Upper lobe of left lung (tissue), 6 donors: ENCODE data around the gene C2orf72. TPM values are rescaled to one million over a fixed set of nuclear protein-coding genes. Genes with fewer than 3 reads are reported as not detected.

Experiments
- ATAC-seq, 2 donors: fragments of 200-7000 bp; cut with Tn5 transposase; one replicate each; pipeline ENCODE4 v1.9.1; 2022; ENCODE audit warnings: mild to moderate bottlenecking in 2 of 2, moderate library complexity in 2 of 2; ENCODE audit not compliant: low FRiP score in 2 of 2
- DNase-seq, 2 donors: peaks; one replicate each; pipeline ENCODE4 v3.0.0-alpha.2; 2019 to 2020
- H3K27ac ChIP-seq, 4 donors: fragments of 200-600 bp; sonication (generic); one replicate each; pipeline ENCODE4 v1.5.1; 2016 to 2019
- H3K27me3 ChIP-seq, 4 donors: fragments of 200-600 bp; sonication (generic); one replicate each; pipeline ENCODE4 v1.5.1; 2017 to 2019
- H3K36me3 ChIP-seq, 4 donors: fragments of 200-600 bp; sonication (generic); one replicate each; pipeline ENCODE4 v1.5.1; 2016 to 2019
- H3K4me1 ChIP-seq, 4 donors: fragments of 200-600 bp; sonication (generic); one replicate each; pipeline ENCODE4 v1.5.1; 2018 to 2019
- H3K4me3 ChIP-seq, 4 donors: fragments of 200-600 bp; sonication (generic); one replicate each; pipeline ENCODE4 v1.5.1; 2017 to 2019; ENCODE audit warnings: mild to moderate bottlenecking in 2 of 4, moderate library complexity in 1 of 4
- H3K9me3 ChIP-seq, 4 donors: fragments of 200-600 bp; sonication (generic); one replicate each; pipeline ENCODE4 v1.5.1; 2018 to 2019
- CTCF ChIP-seq, 6 experiments: fragments of 450-650 bp in 4 of 6; fragments of 200-600 bp in 2 of 6; sonication (generic) in 2 of 6; IDR thresholded peaks; one replicate each; pipeline ENCODE4 v1.5.1; 2016 to 2019; ENCODE audit warnings: antibody characterized with exemption in 6 of 6
- EP300 ChIP-seq, 4 donors: sonication (generic); formaldehyde crosslinking; IDR thresholded peaks; one replicate each; pipeline ENCODE4 v1.5.1; 2017; ENCODE audit warnings: antibody characterized with exemption in 4 of 4, control low read depth in 2 of 4
- POLR2A ChIP-seq, 4 donors: fragments of 450-650 bp; IDR thresholded peaks; one replicate each; pipeline ENCODE4 v1.5.1; 2016 to 2017; ENCODE audit warnings: antibody characterized with exemption in 4 of 4, mild to moderate bottlenecking in 2 of 4
- POLR2AphosphoS5 ChIP-seq, 2 donors: sonication (generic); formaldehyde crosslinking; IDR thresholded peaks; one replicate each; pipeline ENCODE4 v1.5.1; 2017; ENCODE audit warnings: antibody characterized with exemption in 2 of 2
- WGBS, 2 donors: methylation state at CpG; one replicate each; pipeline ENCODE4 v1.1.5; 2017 to 2018; 5-methylcytosine and 5-hydroxymethylcytosine counted together
- total RNA-seq, 6 donors: library from RNA; depleted of rRNA in 4 of 6; stranded (reverse); fragments of >200 nt in 4 of 6; gene quantifications; one replicate each; pipeline versions ENCODE4 v1.1.0 to v1.2.1, GENCODE V29; 2016 to 2021
- donor health status: DM: no; HTN: no; CAD: no; lungs with moderate emphysema.
- donor health status: DM: no; HTN: yes; CAD: no; lungs with severe emphysema.

The C2orf72 gene
- total RNA-seq, 6 donors from 2014 or later: 0.37 to 0.84 (median 0.61) TPM; not detected in 3

- Histone ChIP-seq H3K27ac (no peak overlapping the region), H3K4me1 (no peaks in the 10 kb centered on the region), H3K4me3 (no peak overlapping the region), H3K9me3 (no peaks in the 10 kb centered on the region), H3K36me3 (no peaks in the 10 kb centered on the region), H3K27me3 (no peaks in the 10 kb centered on the region)
- no peak for TF ChIP-seq POLR2AphosphoS5 (IDR thresholded peaks at IDR 0.05)
- no peak for TF ChIP-seq EP300 (IDR thresholded peaks at IDR 0.05)
- TF ChIP-seq CTCF (IDR thresholded peaks at IDR 0.05): no peak
- no peak for TF ChIP-seq POLR2A (IDR thresholded peaks at IDR 0.05)
- 85 to 86% methylated on average over 9 of the region's 9 CpGs for WGBS, 2 donors
- DNase-seq (no peak), ATAC-seq (no peak)
Observed at GRCh38 chr2:231029563-231029962, 7.8 kb upstream of the C2orf72 start.

GRCh38 chr2:231030725-231031124 lies 6.6 kb upstream of the C2orf72 start:
- ATAC-seq: no peak

GRCh38 chr2:231032575-231033140 lies 4.7 kb upstream of the C2orf72 start:
- 80 to 90% methylated on average over 4 to 5 of the region's 5 CpGs for WGBS, 2 donors
- no peak for ATAC-seq

More at GRCh38 chr2:231030725-231031124, 6.6 kb upstream of the C2orf72 start:
- DNase-seq: no peak
- no peak for TF ChIP-seq CTCF (IDR thresholded peaks at IDR 0.05)
- Histone ChIP-seq H3K9me3 (no peaks in the 10 kb centered on the region), H3K4me1 (no peaks in the 10 kb centered on the region), H3K36me3 (no peaks in the 10 kb centered on the region), H3K27ac (no peak overlapping the region), H3K27me3 (no peaks in the 10 kb centered on the region), H3K4me3 (no peak overlapping the region)
- 82 to 85% methylated on average over 3 of the region's 3 CpGs for WGBS, 2 donors

GRCh38 chr2:231033147-231034132 lies 3.9 kb upstream of the C2orf72 start:
- Histone ChIP-seq H3K36me3 (no peaks in the 10 kb centered on the region), H3K4me3 (no peak overlapping the region), H3K27ac (no peak overlapping the region), H3K9me3 (no peaks in the 10 kb centered on the region), H3K27me3 (peaks cover 0 to 20% (median 9%) of the 10 kb centered on the region in 4 donors), H3K4me1 (peaks cover 4 to 15% (median 7%) of the 10 kb centered on the region in 4 donors)
- DNase-seq (no peak), ATAC-seq (no peak)
- TF ChIP-seq POLR2A (IDR thresholded peaks at IDR 0.05) (no peak), POLR2AphosphoS5 (IDR thresholded peaks at IDR 0.05) (no peak), EP300 (IDR thresholded peaks at IDR 0.05) (no peak), CTCF (IDR thresholded peaks at IDR 0.05) (no peak)
- 68 to 72% methylated on average over 11 of the region's 11 CpGs for WGBS, 2 donors

More at GRCh38 chr2:231032575-231033140, 4.7 kb upstream of the C2orf72 start:
- H3K4me3 ChIP-seq: no peak overlapping the region
- H3K27me3 ChIP-seq: peaks cover 0 to 13% (median 6%) of the 10 kb centered on the region in 4 donors
- no peak for DNase-seq
- TF ChIP-seq POLR2A (IDR thresholded peaks at IDR 0.05): no peak
- TF ChIP-seq EP300 (IDR thresholded peaks at IDR 0.05): no peak
- no peaks in the 10 kb centered on the region for H3K36me3 ChIP-seq
- peaks cover 0 to 9% (median 4%) of the 10 kb centered on the region in 4 donors for H3K4me1 ChIP-seq
- H3K9me3 ChIP-seq: no peaks in the 10 kb centered on the region
- H3K27ac ChIP-seq: no peak overlapping the region

- H3K36me3 ChIP-seq: no peaks in the 10 kb centered on the region
- ATAC-seq (no peak), DNase-seq (no peak)
- 18 to 26% methylated on average over 4 of the region's 4 CpGs for WGBS, 2 donors
- peaks cover 0 to 26% (median 12%) of the 10 kb centered on the region in 4 donors for H3K27me3 ChIP-seq
- H3K4me3 ChIP-seq: no peak overlapping the region
- TF ChIP-seq POLR2A (IDR thresholded peaks at IDR 0.05) (no peak), EP300 (IDR thresholded peaks at IDR 0.05) (no peak), CTCF (IDR thresholded peaks at IDR 0.05) (no peak), POLR2AphosphoS5 (IDR thresholded peaks at IDR 0.05) (no peak)
- no peaks in the 10 kb centered on the region for H3K9me3 ChIP-seq
- H3K27ac ChIP-seq: no peak overlapping the region
- H3K4me1 ChIP-seq: peaks cover 4 to 15% (median 7%) of the 10 kb centered on the region in 4 donors
Observed at GRCh38 chr2:231034291-231034882, 2.9 kb upstream of the C2orf72 start.
